HG02798 (cell line): ENCODE results near the gene PEMT.

Experiments used
- ATAC-seq: cut with Tn5 transposase; IDR thresholded peaks from one replicate; pipeline ENCODE4 v1.9.1; 2021; ENCODE audit warnings: mild to moderate bottlenecking; ENCODE audit not compliant: unreplicated experiment, poor library complexity

Gene PEMT

DNA sequence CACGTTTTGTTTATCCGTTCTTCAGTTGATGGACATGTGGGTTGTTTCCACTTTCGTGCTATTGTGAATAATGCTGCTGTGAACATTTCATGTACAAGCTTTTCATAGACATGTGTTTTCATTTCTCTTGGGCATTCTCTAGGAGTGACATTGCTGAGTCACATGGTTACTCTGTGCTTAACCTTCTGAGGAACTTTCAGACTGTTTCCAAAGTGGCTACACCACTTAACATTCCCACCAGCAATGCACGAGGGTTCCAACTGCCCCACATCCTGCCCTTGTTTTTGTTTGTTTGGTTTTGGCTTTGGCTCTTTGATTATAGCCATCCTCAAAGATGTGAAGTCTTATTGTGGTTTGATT, 14.2 kb upstream of the PEMT start:
- no peak for ATAC-seq

DNA sequence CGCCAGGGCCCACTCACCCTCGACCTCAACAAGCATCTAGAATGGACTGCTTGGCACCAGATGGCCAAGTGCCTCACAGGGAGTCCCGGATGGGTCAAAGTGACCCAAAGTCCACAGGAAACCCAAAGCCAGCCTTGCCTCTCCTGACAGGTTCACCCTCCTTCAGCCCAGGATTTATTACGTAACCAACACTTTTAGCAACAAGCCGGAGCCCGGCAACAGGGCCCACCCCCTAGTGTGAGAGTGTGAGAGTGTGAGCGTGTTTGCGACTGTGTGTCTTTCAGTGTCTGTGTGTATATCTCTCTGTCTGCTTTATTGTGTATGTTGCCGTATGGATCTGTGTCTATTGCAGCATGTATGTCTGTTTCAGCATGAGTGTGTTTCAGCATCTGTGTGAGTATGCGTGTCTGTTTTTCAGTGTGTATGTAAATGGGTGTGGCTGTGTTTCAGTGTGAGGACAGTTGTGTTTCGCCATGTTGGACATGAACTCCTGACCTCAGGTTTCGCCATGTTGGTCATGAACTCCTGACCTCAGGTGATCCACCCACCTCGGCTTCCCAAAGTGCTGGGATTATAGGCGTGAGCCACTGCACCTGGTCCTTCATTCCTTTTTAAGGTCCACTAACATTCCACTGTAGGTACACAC, 13.7 kb upstream of the PEMT start:
- no peak for ATAC-seq

DNA sequence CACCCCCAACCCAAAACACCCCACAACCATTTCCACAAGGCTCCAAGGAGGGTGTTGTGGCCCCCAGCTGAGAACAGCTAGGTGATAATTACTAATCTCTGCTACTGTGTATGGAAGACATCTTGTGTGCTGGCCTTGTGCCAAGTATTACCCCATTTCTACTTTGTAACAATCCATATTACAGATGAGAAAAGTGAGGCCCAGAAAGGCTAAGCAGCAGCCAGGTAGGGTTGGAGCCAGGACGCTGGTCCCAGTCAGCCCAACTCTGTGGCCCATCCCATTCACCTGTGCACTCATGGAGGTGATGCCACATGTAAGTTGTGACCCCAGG, 12.4 kb upstream of the PEMT start:
- no peak for ATAC-seq

GRCh38 chr17:17603178-17603894, 11.8 kb upstream of the PEMT start:
- ATAC-seq, result no peak

DNA sequence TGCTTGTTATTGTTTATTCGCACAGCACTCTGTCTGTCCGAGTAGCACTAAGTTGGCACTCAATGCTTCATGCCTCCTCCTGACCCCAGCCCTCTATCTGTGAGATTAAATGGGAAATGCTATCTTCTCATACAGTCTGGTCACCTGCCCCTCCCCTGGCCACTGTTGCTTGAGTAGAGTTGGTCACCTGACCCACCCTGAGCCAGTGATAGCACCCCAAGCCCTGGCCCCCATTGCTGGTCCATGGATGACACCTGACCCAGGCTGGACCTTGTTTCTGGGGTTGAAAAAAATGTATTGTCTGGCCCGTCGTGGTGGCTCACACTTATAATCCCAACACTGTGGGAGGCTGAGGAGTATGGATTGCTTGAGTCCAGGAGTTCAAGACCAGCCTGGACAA, 8.5 kb upstream of the PEMT start:
- no peak for ATAC-seq

- no peak for ATAC-seq
These were observed 6.5 kb upstream of the PEMT start for GRCh38 chr17:17598003-17598402.

DNA sequence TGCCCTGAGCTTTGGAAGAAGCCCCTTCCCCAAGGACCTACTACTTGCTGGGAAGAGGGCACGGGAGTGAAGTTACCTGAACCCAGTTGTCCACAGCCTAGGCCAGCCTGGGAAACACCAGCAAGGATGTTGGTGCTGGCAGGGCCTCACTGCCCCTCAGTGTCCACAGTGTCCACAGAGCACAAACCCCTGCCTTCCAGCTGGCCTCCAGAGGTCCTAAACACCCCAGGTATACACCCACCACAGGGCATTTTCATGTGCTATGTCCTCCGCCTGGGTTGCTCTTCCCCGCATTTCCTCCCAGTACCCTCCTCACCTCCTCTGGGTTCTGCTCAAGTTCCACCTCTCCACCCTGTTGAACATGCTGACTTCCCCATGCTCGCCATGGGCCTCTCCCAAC, 4.2 kb upstream of the PEMT start:
- no peak for ATAC-seq

DNA sequence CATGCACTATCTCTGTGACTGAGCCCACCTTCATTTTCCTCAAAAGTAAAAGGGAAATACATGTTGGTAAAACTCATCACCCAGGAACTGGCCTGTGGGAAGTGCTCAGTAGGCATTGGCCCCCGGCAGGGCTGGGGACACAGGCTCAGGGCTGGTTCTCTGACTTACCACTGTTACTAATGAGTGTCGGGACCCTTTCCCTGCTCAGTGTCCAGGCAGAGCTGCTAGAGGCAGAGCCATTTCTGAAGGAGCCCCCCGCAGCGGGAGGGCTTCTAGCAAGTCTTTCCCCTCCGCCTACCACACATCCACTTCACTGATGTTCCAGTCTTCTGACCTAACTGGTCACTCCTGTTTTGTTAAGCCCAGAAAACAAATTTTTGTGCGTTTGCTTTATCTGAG, 1.7 kb upstream of the PEMT start:
- no peak for ATAC-seq

GRCh38 chr17:17590883-17591354, 589 bp downstream of the PEMT start:
- ATAC-seq, result no peak

- no peak for ATAC-seq
These were observed 1.3 kb downstream of the PEMT start for GRCh38 chr17:17590141-17590751.

- no peak for ATAC-seq
These were observed 3.7 kb downstream of the PEMT start for GRCh38 chr17:17587614-17588337.

- ATAC-seq, result no peak
These were observed 9.1 kb downstream of the PEMT start for GRCh38 chr17:17582372-17582771.

GRCh38 chr17:17581509-17581908, 10.0 kb downstream of the PEMT start:
- ATAC-seq, result no peak

GRCh38 chr17:17580662-17581470, 10.6 kb downstream of the PEMT start:
- no peak for ATAC-seq

DNA sequence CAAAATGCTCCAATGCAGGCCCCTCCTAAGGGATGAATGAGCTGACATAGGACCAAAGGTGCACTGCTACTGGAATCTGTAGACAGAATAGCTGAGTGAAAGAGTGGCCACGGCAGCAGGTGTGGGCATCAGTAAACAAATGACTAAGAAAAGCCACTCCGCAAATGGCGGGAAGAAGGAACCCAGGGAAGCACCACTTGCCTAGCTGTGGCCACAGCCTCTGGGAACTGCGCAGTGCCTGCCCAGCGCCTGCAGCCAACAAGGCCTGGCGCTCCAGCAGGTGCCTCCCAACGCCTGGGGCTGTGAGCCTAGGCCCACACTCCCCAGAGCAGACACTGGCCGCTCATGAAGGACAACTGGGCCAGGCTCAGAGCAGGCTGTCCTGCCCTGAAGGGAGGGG, 11.8 kb downstream of the PEMT start:
- no peak for ATAC-seq

DNA sequence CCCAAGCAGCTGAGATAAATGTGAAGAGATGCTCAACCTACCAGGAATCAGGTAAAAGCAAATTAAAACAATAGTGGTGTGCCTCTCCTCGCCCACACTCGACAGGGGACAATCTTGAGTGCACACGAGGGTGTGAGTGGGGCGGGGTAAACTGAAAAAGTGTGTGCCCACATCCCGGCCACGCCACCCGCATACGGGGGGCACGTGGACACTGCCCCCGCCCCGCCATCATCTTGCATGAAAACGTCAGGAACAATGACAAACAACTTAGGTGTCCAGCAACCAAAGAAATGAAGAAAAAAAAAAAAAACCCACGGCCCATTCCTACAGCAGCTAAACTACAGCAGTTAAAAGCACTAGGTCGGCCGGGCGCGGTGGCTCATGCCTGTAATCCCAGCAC, 14.1 kb downstream of the PEMT start:
- no peak for ATAC-seq

DNA sequence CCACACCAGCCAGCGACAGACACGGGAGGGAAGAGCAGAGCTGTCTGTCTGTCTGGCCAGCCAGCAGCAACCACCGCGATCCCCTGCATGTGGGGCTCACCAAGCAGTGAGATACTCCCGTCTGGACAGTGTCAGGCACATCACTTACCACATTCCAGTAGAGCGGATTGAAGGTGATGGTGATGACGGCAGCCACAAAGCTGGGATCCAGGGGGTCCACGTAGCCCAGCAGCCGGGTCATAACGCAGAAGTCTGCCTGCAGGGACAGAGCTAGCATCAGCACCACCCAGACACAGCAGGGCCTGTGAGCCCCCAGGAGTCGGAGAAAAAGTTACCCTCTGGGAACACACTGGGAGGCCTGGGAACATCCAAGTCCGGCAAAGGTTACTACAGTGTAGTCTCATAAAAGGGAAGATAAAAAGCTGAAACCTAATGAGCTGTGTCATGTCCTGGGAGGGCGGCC, 14.7 kb downstream of the PEMT start:
- ATAC-seq, result no peak

GRCh38 chr17:17575360-17576251, 15.9 kb downstream of the PEMT start:
- ATAC-seq, result no peak

- ATAC-seq, result no peak
These were observed 17.6 kb downstream of the PEMT start for GRCh38 chr17:17573912-17574311.
